ENCODE data around the gene IFT74. TPM values are rescaled to one million over a fixed set of nuclear protein-coding genes. Genes with fewer than 3 reads are reported as not detected.

IFT74 gene
- total and polyA plus RNA-seq, 2 of the 13 experiments (the other 11 are each of a cell fraction or from before 2014, with no cell fraction given) = 4.2 to 12.3 TPM

GRCh38 chr9:26946753-26947727, 9.2 kb upstream of the IFT74 start, which contains the start of gene PLAA (continued):
- TF ChIP-seq NCOA5 (CRISPR knock-in tag; IDR thresholded peaks at IDR 0.05) = no peak
- peak; percentile 85 for TF ChIP-seq YY1 (IDR thresholded peaks at IDR 0.05; ENCODE audit: insufficient read depth, insufficient replicate concordance, low read depth, low read length)
- peak; percentile 67 to 77 for TF ChIP-seq POLR2A (IDR thresholded peaks at IDR 0.05; ENCODE audit: insufficient read depth in 1 of 2, low read depth in 2 of 2, low read length in 2 of 2)
- no peak for TF ChIP-seq GLI4 (CRISPR knock-in tag; IDR thresholded peaks at IDR 0.05; ENCODE audit: borderline replicate concordance)
- no peak for TF ChIP-seq ELK4 (CRISPR knock-in tag; IDR thresholded peaks at IDR 0.05; ENCODE audit: borderline replicate concordance)
- no peak for TF ChIP-seq ZNF180 (CRISPR knock-in tag; IDR thresholded peaks at IDR 0.05; ENCODE audit: borderline replicate concordance, low read depth)
- no peak for TF ChIP-seq NAIF1 (CRISPR knock-in tag; IDR thresholded peaks at IDR 0.05; ENCODE audit: borderline replicate concordance)
- TF ChIP-seq ZKSCAN1 (IDR thresholded peaks at IDR 0.05; ENCODE audit: low read length) = no peak
- no peak for TF ChIP-seq GRHL1 (CRISPR knock-in tag; conservative IDR thresholded peaks at IDR 0.05)
- TF ChIP-seq ZNF737 (CRISPR knock-in tag; IDR thresholded peaks at IDR 0.05; ENCODE audit: borderline replicate concordance) = 0 out of 2 replicates have a peak, but pooled peaks have one; percentile 18
- 0 out of 2 replicates have a peak, but pooled peaks have one; percentile 20 for TF ChIP-seq TSC22D2 (CRISPR knock-in tag; IDR thresholded peaks at IDR 0.05; ENCODE audit: borderline replicate concordance)
- TF ChIP-seq RXRA (CRISPR knock-in tag; IDR thresholded peaks at IDR 0.05) = peak; percentile 77; the same call in 1 of the 2 replicates
- TF ChIP-seq NCOA2 (CRISPR knock-in tag; IDR thresholded peaks at IDR 0.05) = peak; percentile 24; the same call in 1 of the 2 replicates
- TF ChIP-seq ZNF7 (CRISPR knock-in tag; IDR thresholded peaks at IDR 0.05) = no peak
- 0 out of 2 replicates have a peak, but pooled peaks have one; percentile 77 for TF ChIP-seq SNAI1 (CRISPR knock-in tag; IDR thresholded peaks at IDR 0.05; ENCODE audit: borderline replicate concordance)
- no peak for TF ChIP-seq MED8 (CRISPR knock-in tag; IDR thresholded peaks at IDR 0.05; ENCODE audit: insufficient replicate concordance)
- no peak for TF ChIP-seq TP53 (CRISPR knock-in tag; conservative IDR thresholded peaks at IDR 0.05)
- no peak for TF ChIP-seq SKIL (CRISPR knock-in tag; IDR thresholded peaks at IDR 0.05; ENCODE audit: borderline replicate concordance)
- TF ChIP-seq ZHX1 (CRISPR knock-in tag; IDR thresholded peaks at IDR 0.05; ENCODE audit: low read depth) = no peak; the same call in 1 of the 2 replicates
- TF ChIP-seq TCF7 (IDR thresholded peaks at IDR 0.05; ENCODE audit: low read depth) = no peak
- TF ChIP-seq ZSCAN30 (CRISPR knock-in tag; IDR thresholded peaks at IDR 0.05) = peak; percentile 53; the same call in 1 of the 2 replicates

Measured in HepG2 (cell line).